Measurements from ENCODE around the gene E2F4. TPM values are rescaled to one million over a fixed set of nuclear protein-coding genes. Genes with fewer than 3 reads are reported as not detected.

The E2F4 gene
- total and polyA plus RNA-seq, 2 of the 13 experiments (the other 11 are each of a cell fraction or from before 2014, with no cell fraction given): 84.8 to 91.2 TPM

GRCh38 chr16:67169642-67170167 lies 22.2 kb upstream of the E2F4 start (continued):
- TF ChIP-seq SP2 (CRISPR knock-in tag; IDR thresholded peaks at IDR 0.05) (no peak), ZNF770 (CRISPR knock-in tag; IDR thresholded peaks at IDR 0.05) (no peak), ATM (IDR thresholded peaks at IDR 0.05; ENCODE audit: borderline replicate concordance) (no peak), ZNF652 (CRISPR knock-in tag; IDR thresholded peaks at IDR 0.05; ENCODE audit: borderline replicate concordance, low read depth) (no peak), ZSCAN5A (CRISPR knock-in tag; IDR thresholded peaks at IDR 0.05; ENCODE audit: borderline replicate concordance) (0 out of 2 replicates have a peak, but pooled peaks have one; percentile 16), RFX3 (CRISPR knock-in tag; IDR thresholded peaks at IDR 0.05) (no peak), CENPBD1 (CRISPR knock-in tag; IDR thresholded peaks at IDR 0.05; ENCODE audit: borderline replicate concordance, low read depth) (no peak), ERF (CRISPR knock-in tag; IDR thresholded peaks at IDR 0.05) (0 out of 2 replicates have a peak, but pooled peaks have one; percentile 10), KDM3A (CRISPR knock-in tag; IDR thresholded peaks at IDR 0.05; ENCODE audit: low read depth) (no peak), IKZF5 (CRISPR knock-in tag; IDR thresholded peaks at IDR 0.05) (no peak), HDAC2 (CRISPR knock-in tag; IDR thresholded peaks at IDR 0.05) (0 out of 2 replicates have a peak, but pooled peaks have one; percentile 2), NBN (conservative IDR thresholded peaks at IDR 0.05) (no peak), HNRNPL (IDR thresholded peaks at IDR 0.05; ENCODE audit: low read depth, low read length) (0 out of 2 replicates have a peak, but pooled peaks have one; percentile 24), ZZZ3 (CRISPR knock-in tag; IDR thresholded peaks at IDR 0.05; ENCODE audit: borderline replicate concordance) (0 out of 2 replicates have a peak, but pooled peaks have one; percentile 2), ARID2 (CRISPR knock-in tag; IDR thresholded peaks at IDR 0.05; ENCODE audit: borderline replicate concordance) (no peak), CERS6 (CRISPR knock-in tag; IDR thresholded peaks at IDR 0.05) (no peak), ZNF136 (CRISPR knock-in tag; IDR thresholded peaks at IDR 0.05; ENCODE audit: low read depth) (no peak), ZNF121 (CRISPR knock-in tag; IDR thresholded peaks at IDR 0.05) (no peak), ZNF850 (CRISPR knock-in tag; conservative IDR thresholded peaks at IDR 0.05) (0 out of 2 replicates have a peak, but pooled peaks have one; percentile 12), ATF7 (IDR thresholded peaks at IDR 0.05) (no peak), ATF7 (CRISPR knock-in tag; IDR thresholded peaks at IDR 0.05) (no peak), NR2F2 (IDR thresholded peaks at IDR 0.05; ENCODE audit: borderline replicate concordance, low read depth) (no peak), NFKB2 (CRISPR knock-in tag; IDR thresholded peaks at IDR 0.05; ENCODE audit: borderline replicate concordance) (peak; percentile 14; the same call in 1 of the 2 replicates), HINFP (CRISPR knock-in tag; IDR thresholded peaks at IDR 0.05; ENCODE audit: low read depth) (peak; percentile 20; the same call in 1 of the 2 replicates)
